GM12878 (cell line): ENCODE results near the gene ENOX1. TPM values are rescaled to one million over a fixed set of nuclear protein-coding genes. Genes with fewer than 3 reads are reported as not detected.

Experiments used
- ATAC-seq: fragments of 200-7000 bp; cut with Tn5 transposase; 3 replicates; pipeline ENCODE4 v1.9.1; 2020; ENCODE audit warnings: mild to moderate bottlenecking, moderate library complexity
- BruUV-seq: library from RNA; stranded (reverse); fragments of 400-500 nt; replicated peaks from 2 replicates; lab custom pipeline; 2021; lab: Mats Ljungman, UMichigan
- CTCF ChIA-PET: fragments of 300-600 bp; sonication (Branson Sonifier 250); formaldehyde crosslinking; extraction: SDS; loops from one replicate; lab custom pipeline; 2021; ENCODE audit warnings: inconsistent platforms; lab: Yijun Ruan, JAX
- POLR2A ChIA-PET: fragments of 350-600 bp; formaldehyde crosslinking; extraction: SDS; loops from one replicate; lab custom pipeline; 2021; ENCODE audit warnings: inconsistent platforms; lab: Charles Lee
- RAD21 ChIA-PET: fragments of 300-600 bp; sonication (Branson Sonifier 250); formaldehyde crosslinking; loops from one replicate; lab custom pipeline; 2023; ENCODE audit warnings: antibody characterized with exemption; ENCODE audit not compliant: unreplicated experiment; lab: Charles Lee
- SMC1A ChIA-PET: fragments of 300-600 bp; sonication (Branson Sonifier 250); formaldehyde crosslinking; loops from one replicate; lab custom pipeline; 2023; ENCODE audit not compliant: unreplicated experiment, uncharacterized antibody; lab: Charles Lee
- DNase-seq: peaks from one replicate; pipeline ENCODE4 v3.0.0-alpha.2; 2011; ENCODE audit warnings: low read depth, low spot score
- FAIRE-seq: peaks from 3 replicates; lab custom pipeline; 2011; peaks lifted over from hg19 to GRCh38; lab: Jason Lieb, UNC
- H2AFZ ChIP-seq: 2 replicates; pipeline ENCODE4 v1.6.0; 2011; ENCODE audit warnings: low read depth, low read length, control low read depth; ENCODE audit not compliant: control insufficient read depth
- H3K27ac ChIP-seq: 2 replicates; pipeline ENCODE4 v1.5.1; 2011; ENCODE audit warnings: control low read depth; ENCODE audit not compliant: control insufficient read depth, insufficient read depth
- H3K27me3 ChIP-seq, 2 experiments: replicated peaks in 1 of 2; 2 replicates each; pipeline versions ENCODE4 v1.6.0 to v1.6.1; 2011; ENCODE audit warnings: low read length in 1 of 2; ENCODE audit not compliant: control insufficient read depth in 2 of 2, insufficient read depth in 2 of 2
- H3K36me3 ChIP-seq, 2 experiments: 2 replicates each; pipeline ENCODE4 v1.5.1; 2011; ENCODE audit warnings: low read length in 1 of 2; ENCODE audit not compliant: control insufficient read depth in 2 of 2, insufficient read depth in 2 of 2
- H3K4me1 ChIP-seq: 2 replicates; pipeline ENCODE4 v1.6.1; 2011; ENCODE audit warnings: mild to moderate bottlenecking, low read length, moderate library complexity, mixed read lengths; ENCODE audit not compliant: control insufficient read depth, insufficient read depth
- H3K4me2 ChIP-seq: 2 replicates; pipeline ENCODE4 v1.6.0; 2011; ENCODE audit warnings: control low read depth; ENCODE audit not compliant: control insufficient read depth, insufficient read depth
- H3K4me3 ChIP-seq: fragments of 200-600 bp; sonication (generic); 2 replicates; pipeline ENCODE4 v1.5.1; 2016
- H3K79me2 ChIP-seq: 2 replicates; pipeline ENCODE4 v1.6.0; 2011; ENCODE audit warnings: low read length; ENCODE audit not compliant: control insufficient read depth, insufficient read depth
- H3K9ac ChIP-seq: 2 replicates; pipeline ENCODE4 v1.8.0; 2011; ENCODE audit warnings: low read length, control low read depth, mixed read lengths; ENCODE audit not compliant: control insufficient read depth, insufficient read depth
- H3K9me3 ChIP-seq: replicated peaks from 3 replicates; pipeline ENCODE4 v1.5.1; 2011; ENCODE audit warnings: mild to moderate bottlenecking, low read length; ENCODE audit not compliant: control insufficient read depth, insufficient read depth
- H4K20me1 ChIP-seq: 2 replicates; pipeline ENCODE4 v1.6.0; 2011; ENCODE audit not compliant: control insufficient read depth, insufficient read depth
- EP300 ChIP-seq, 2 experiments: fragments of 150-350 bp in 1 of 2; IDR thresholded peaks; 2 replicates each; pipeline ENCODE4 v1.6.1; 2011 to 2012; ENCODE audit warnings: low read depth in 2 of 2, low read length in 2 of 2, borderline replicate concordance in 1 of 2, improper control_type of control experiment in 1 of 2, inconsistent platforms in 1 of 2; ENCODE audit not compliant: control insufficient read depth in 1 of 2
- EZH2 ChIP-seq: IDR thresholded peaks from 2 replicates; pipeline ENCODE4 v1.6.1; 2012; ENCODE audit warnings: low read depth, mild to moderate bottlenecking, control low read depth, inconsistent platforms, low read length, borderline replicate concordance; ENCODE audit not compliant: control insufficient read depth
- FOXK2 ChIP-seq: fragments of 450-650 bp; IDR thresholded peaks from 2 replicates; pipeline ENCODE4 v1.6.1; 2017; ENCODE audit warnings: mild to moderate bottlenecking, moderate library complexity
- GATAD2B ChIP-seq: fragments of 450-650 bp; conservative IDR thresholded peaks from 2 replicates; pipeline ENCODE4 v1.6.1; 2017; ENCODE audit warnings: low read depth, mild to moderate bottlenecking, moderate library complexity
- HDGF ChIP-seq: fragments of 450-650 bp; IDR thresholded peaks from 2 replicates; pipeline ENCODE4 v1.6.1; 2016; ENCODE audit warnings: antibody characterized with exemption
- KAT2A ChIP-seq: conservative IDR thresholded peaks from 2 replicates; pipeline ENCODE4 v1.6.1; 2011; ENCODE audit warnings: low read depth, low read length; ENCODE audit not compliant: control insufficient read depth
- LARP7 ChIP-seq: fragments of 450-650 bp; IDR thresholded peaks from 2 replicates; pipeline ENCODE4 v1.6.1; 2017; ENCODE audit warnings: mild to moderate bottlenecking
- SMARCA5 ChIP-seq: fragments of 450-650 bp; IDR thresholded peaks from 2 replicates; pipeline ENCODE4 v1.6.1; 2017; ENCODE audit warnings: mild to moderate bottlenecking
- SUZ12 ChIP-seq: fragments of 200-600 bp; sonication (generic); IDR thresholded peaks from one replicate; pipeline ENCODE4 v1.6.1; 2018; ENCODE audit warnings: antibody characterized with exemption, mild to moderate bottlenecking; ENCODE audit not compliant: unreplicated experiment
- TCF3 ChIP-seq: IDR thresholded peaks from 2 replicates; pipeline ENCODE4 v1.6.1; 2012; ENCODE audit warnings: low read depth, mild to moderate bottlenecking, low read length, borderline replicate concordance; ENCODE audit not compliant: insufficient read depth
- ZNF274 ChIP-seq: IDR thresholded peaks from one replicate; pipeline ENCODE4 v1.8.0; 2011; ENCODE audit not compliant: insufficient read length, insufficient read depth
- WGBS: methylation state at CpG from one replicate; pipeline ENCODE4 v1.1.6; 2016; ENCODE audit warnings: low lambda C conversion rate; ENCODE audit not compliant: insufficient replicate concordance, insufficient coverage; ENCODE audit errors: missing lambda C conversion rate; 5-methylcytosine and 5-hydroxymethylcytosine counted together
- in situ Hi-C: fragments of 300-500 bp; cut with MboI; formaldehyde crosslinking; loops from 9 replicates; pipeline ENCODE4 v1.14.3; 2018; ENCODE audit warnings: mixed read lengths
- intact Hi-C: fragments of 100-400 bp; cut with micrococcal nuclease; formaldehyde crosslinking; loops from one replicate; pipeline ENCODE4 v1.14.2; 2022; ENCODE audit not compliant: unreplicated experiment
- polyA plus RNA-seq, 11 experiments: library from polyadenylated mRNA; depleted of rRNA in 4 of 11; unstranded in 6 of 11; stranded (reverse) in 5 of 11; fragments of >200 nt; fragmentation: Nextera tagmentation in 4 of 11; fragmentation: Illumina TruSeq in 1 of 11; extraction: Ambion mirVana in 4 of 11; extraction: Trizol in 1 of 11; gene quantifications; 1 replicate in 1 of 11; 2 replicates in 10 of 11; pipeline versions ENCODE4 v1.2.1 to v1.2.3, GENCODE V29; 2011 to 2016; ENCODE audit warnings: inconsistent platforms in 2 of 11, missing spikeins in 2 of 11, low read depth in 1 of 11
- total RNA-seq, 4 experiments: library from RNA; depleted of rRNA in 3 of 4; stranded (reverse); fragments of >200 nt in 3 of 4; fragmentation: Illumina TruSeq in 1 of 4; extraction: Trizol in 1 of 4; gene quantifications; 2 replicates each; pipeline versions ENCODE4 v1.2.1 to v1.2.3, GENCODE V29; 2013 to 2021
- TF ChIP-seq, protein P1 (sequence below): fragments of 450-650 bp; IDR thresholded peaks from 2 replicates; pipeline ENCODE4 v1.6.1; 2017; ENCODE audit warnings: low read depth, mild to moderate bottlenecking, moderate library complexity
- TF ChIP-seq, protein P2 (sequence below): fragments of 450-650 bp; formaldehyde crosslinking; IDR thresholded peaks from 2 replicates; pipeline ENCODE4 v1.4.0; 2020; ENCODE audit warnings: mild to moderate bottlenecking, moderate library complexity
- TF ChIP-seq, protein P3 (sequence below): fragments of 450-650 bp; conservative IDR thresholded peaks from 2 replicates; pipeline ENCODE4 v1.6.1; 2017; ENCODE audit warnings: mild to moderate bottlenecking, moderate library complexity

Gene ENOX1
- total and polyA plus RNA-seq, 10 of the 15 experiments (the other 5 are each of a cell fraction or from before 2014, with no cell fraction given) = 0.11 to 0.26 (median 0.15) TPM

DNA sequence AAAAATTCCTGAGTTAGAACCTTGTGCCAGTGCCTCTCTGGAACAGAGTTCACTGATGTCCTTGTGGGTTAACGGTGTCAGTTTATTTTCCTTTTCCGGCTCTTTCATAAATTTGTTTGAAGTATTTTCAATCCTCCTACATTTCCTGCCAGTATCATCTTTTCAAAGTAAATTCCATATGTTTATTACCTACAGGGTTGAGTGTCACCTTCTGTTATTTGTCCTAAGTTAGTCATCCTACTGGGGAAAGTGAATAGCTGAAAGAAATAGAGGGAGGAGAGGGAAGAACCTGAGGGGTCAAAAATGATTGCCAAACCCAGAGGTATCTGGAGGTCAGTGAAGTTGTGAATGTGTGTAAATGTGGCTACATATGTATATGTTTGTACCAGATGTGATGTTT lies 582.2 kb downstream of the ENOX1 start (continued):
- TF ChIP-seq FOXK2 (no peak), GATAD2B (no peak), SUZ12 (no peak), KAT2A (no peak), HDGF (no peak)

DNA sequence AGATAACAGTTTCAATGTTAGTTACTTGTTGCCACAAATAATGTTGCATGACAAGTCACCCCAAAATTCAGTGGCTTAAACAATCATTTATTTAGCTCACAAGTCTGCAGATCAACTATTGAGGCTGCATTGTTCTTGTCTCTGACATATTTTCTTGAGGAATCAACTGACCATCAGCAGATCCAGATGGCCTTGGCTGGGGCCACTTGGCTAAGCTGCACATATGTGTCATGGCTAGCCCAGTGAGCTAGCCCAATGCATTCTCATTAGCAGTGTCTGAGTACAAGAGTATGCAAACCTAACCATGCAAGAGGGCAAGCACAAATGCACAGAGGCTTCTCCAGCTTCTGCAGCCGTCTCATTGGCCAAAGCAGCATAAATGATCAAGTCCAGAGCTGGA lies 583.0 kb downstream of the ENOX1 start:
- Histone ChIP-seq H3K9me3 (no peaks in the 10 kb centered on the region; the same call in 2 of the 3 replicates), H3K4me2 (no peak overlapping the region), H3K9ac (no peak overlapping the region), H4K20me1 (no peaks in the 10 kb centered on the region), H3K4me3 (no peak overlapping the region), H3K4me1 (no peaks in the 10 kb centered on the region), H3K27ac (no peak overlapping the region), H3K36me3 (no peaks in the 10 kb centered on the region), H3K27me3 (no peaks in the 10 kb centered on the region; a peak in 2 of 4 replicates), H3K79me2 (no peaks in the 10 kb centered on the region), H2AFZ (no peak overlapping the region)
- intact Hi-C loops (no loop called here), in situ Hi-C loops (no loop called here)
- no peak for FAIRE-seq
- POLR2A ChIA-PET = no interaction called here
- RAD21 ChIA-PET = no interaction called here
- 0% methylated on average over 1 of the region's 1 CpG for WGBS
- DNase-seq = no peak
- no TSS peak for BruUV-seq
- CTCF ChIA-PET = interaction anchor here (1.0 kb wide), 1 partner anchor 448 kb away, joined by 3 read pairs; no protein-coding TSS in a partner anchor
- SMC1A ChIA-PET = interaction anchor here (0.5 kb wide), 1 partner anchor 155 kb away, joined by 3 read pairs; no protein-coding TSS in a partner anchor
- ATAC-seq = no peak
- TF ChIP-seq, protein P1, sequence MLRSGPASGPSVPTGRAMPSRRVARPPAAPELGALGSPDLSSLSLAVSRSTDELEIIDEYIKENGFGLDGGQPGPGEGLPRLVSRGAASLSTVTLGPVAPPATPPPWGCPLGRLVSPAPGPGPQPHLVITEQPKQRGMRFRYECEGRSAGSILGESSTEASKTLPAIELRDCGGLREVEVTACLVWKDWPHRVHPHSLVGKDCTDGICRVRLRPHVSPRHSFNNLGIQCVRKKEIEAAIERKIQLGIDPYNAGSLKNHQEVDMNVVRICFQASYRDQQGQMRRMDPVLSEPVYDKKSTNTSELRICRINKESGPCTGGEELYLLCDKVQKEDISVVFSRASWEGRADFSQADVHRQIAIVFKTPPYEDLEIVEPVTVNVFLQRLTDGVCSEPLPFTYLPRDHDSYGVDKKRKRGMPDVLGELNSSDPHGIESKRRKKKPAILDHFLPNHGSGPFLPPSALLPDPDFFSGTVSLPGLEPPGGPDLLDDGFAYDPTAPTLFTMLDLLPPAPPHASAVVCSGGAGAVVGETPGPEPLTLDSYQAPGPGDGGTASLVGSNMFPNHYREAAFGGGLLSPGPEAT = no peak
- TF ChIP-seq SMARCA5 = no peak
- no peak for TF ChIP-seq EZH2
- no peak for TF ChIP-seq EP300 (IDR thresholded peaks at IDR 0.05; ENCODE audit: borderline replicate concordance in 1 of 2, control insufficient read depth in 1 of 2, low read depth in 2 of 2, low read length in 2 of 2)
- TF ChIP-seq ZNF274 = no peak
- TF ChIP-seq, protein P2, sequence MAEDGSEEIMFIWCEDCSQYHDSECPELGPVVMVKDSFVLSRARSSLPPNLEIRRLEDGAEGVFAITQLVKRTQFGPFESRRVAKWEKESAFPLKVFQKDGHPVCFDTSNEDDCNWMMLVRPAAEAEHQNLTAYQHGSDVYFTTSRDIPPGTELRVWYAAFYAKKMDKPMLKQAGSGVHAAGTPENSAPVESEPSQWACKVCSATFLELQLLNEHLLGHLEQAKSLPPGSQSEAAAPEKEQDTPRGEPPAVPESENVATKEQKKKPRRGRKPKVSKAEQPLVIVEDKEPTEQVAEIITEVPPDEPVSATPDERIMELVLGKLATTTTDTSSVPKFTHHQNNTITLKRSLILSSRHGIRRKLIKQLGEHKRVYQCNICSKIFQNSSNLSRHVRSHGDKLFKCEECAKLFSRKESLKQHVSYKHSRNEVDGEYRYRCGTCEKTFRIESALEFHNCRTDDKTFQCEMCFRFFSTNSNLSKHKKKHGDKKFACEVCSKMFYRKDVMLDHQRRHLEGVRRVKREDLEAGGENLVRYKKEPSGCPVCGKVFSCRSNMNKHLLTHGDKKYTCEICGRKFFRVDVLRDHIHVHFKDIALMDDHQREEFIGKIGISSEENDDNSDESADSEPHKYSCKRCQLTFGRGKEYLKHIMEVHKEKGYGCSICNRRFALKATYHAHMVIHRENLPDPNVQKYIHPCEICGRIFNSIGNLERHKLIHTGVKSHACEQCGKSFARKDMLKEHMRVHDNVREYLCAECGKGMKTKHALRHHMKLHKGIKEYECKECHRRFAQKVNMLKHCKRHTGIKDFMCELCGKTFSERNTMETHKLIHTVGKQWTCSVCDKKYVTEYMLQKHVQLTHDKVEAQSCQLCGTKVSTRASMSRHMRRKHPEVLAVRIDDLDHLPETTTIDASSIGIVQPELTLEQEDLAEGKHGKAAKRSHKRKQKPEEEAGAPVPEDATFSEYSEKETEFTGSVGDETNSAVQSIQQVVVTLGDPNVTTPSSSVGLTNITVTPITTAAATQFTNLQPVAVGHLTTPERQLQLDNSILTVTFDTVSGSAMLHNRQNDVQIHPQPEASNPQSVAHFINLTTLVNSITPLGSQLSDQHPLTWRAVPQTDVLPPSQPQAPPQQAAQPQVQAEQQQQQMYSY (CRISPR knock-in tag) = no peak
- no peak for TF ChIP-seq TCF3
- TF ChIP-seq, protein P3, sequence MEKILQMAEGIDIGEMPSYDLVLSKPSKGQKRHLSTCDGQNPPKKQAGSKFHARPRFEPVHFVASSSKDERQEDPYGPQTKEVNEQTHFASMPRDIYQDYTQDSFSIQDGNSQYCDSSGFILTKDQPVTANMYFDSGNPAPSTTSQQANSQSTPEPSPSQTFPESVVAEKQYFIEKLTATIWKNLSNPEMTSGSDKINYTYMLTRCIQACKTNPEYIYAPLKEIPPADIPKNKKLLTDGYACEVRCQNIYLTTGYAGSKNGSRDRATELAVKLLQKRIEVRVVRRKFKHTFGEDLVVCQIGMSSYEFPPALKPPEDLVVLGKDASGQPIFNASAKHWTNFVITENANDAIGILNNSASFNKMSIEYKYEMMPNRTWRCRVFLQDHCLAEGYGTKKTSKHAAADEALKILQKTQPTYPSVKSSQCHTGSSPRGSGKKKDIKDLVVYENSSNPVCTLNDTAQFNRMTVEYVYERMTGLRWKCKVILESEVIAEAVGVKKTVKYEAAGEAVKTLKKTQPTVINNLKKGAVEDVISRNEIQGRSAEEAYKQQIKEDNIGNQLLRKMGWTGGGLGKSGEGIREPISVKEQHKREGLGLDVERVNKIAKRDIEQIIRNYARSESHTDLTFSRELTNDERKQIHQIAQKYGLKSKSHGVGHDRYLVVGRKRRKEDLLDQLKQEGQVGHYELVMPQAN = no peak
- no peak for TF ChIP-seq LARP7
